ENCODE measurements around the gene ANKRD11.
"Not testable (repeated sequence)": the region's sequence is repeated elsewhere in the genome, so short reads cannot be mapped to it uniquely, and the experiment has no call there.

The ANKRD11 gene

DNA sequence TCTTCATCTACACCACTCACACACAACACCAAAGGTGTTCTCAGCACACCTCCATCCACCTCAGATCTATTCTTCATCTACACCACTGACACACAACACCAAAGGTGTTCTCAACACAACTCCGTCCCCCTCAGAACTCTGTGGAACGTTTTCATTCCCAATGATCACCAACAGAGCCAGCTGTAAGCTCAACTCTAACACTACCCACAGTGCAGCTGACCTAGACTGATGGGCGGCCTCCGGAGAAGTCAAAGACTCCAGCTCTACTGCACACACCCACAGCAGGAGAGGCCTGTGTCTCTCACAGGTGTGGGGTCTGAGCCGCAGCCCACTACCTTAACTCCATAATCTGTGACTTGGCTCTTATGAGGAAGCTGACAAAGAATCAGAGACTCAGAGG lies 50.7 kb downstream of the ANKRD11 start:
- TF ChIP-seq TAF1 (IDR thresholded peaks at IDR 0.05; ENCODE audit: low read depth, low read length) = no peak
- no peak for TF ChIP-seq POU2F2 (IDR thresholded peaks at IDR 0.05; ENCODE audit: low read depth, low read length)
- no peak for TF ChIP-seq SPI1 (IDR thresholded peaks at IDR 0.05; ENCODE audit: low read depth, low read length)
- 0 out of 2 replicates have a peak, but pooled peaks have one; percentile 16 for TF ChIP-seq POLR2A (IDR thresholded peaks at IDR 0.05; ENCODE audit: low read depth, low read length)
- no peak for TF ChIP-seq POLR2AphosphoS5 (IDR thresholded peaks at IDR 0.05; ENCODE audit: low read depth, low read length)
- TF ChIP-seq PAX5 (IDR thresholded peaks at IDR 0.05; ENCODE audit: insufficient read depth, low read length, severe bottlenecking) = no peak
- DNase-seq (ENCODE audit: insufficient read length, low spot score) (no peak), FAIRE-seq (no peak)

DNA sequence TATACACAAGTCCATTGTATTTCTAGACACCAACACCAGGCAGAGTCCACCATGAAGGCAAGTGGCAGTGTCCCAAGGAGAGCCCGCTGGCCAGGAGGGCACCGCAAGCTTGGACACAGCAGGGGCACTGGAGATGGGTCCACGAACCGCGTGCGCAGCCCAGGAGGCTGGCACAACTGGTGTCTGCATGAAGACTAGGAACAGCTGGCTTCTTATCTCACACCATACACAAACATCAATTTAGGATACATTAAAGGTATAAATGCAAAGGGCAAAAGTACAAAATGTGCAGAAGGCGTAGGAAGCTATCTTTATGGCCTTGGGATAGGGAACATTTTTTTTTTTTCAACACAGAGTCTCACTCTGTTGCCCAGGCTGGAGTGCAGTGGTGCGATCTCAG lies 52.4 kb downstream of the ANKRD11 start:
- TF ChIP-seq TAF1 (IDR thresholded peaks at IDR 0.05; ENCODE audit: low read depth, low read length) = no peak
- TF ChIP-seq SPI1 (IDR thresholded peaks at IDR 0.05; ENCODE audit: low read depth, low read length) = no peak
- no peak for TF ChIP-seq POLR2AphosphoS5 (IDR thresholded peaks at IDR 0.05; ENCODE audit: low read depth, low read length)
- no peak for TF ChIP-seq POU2F2 (IDR thresholded peaks at IDR 0.05; ENCODE audit: low read depth, low read length)
- TF ChIP-seq PAX5 (IDR thresholded peaks at IDR 0.05; ENCODE audit: insufficient read depth, low read length, severe bottlenecking) = no peak
- TF ChIP-seq POLR2A (IDR thresholded peaks at IDR 0.05; ENCODE audit: low read depth, low read length) = no peak
- no peak for FAIRE-seq
- no peak for DNase-seq (ENCODE audit: insufficient read length, low spot score)

DNA sequence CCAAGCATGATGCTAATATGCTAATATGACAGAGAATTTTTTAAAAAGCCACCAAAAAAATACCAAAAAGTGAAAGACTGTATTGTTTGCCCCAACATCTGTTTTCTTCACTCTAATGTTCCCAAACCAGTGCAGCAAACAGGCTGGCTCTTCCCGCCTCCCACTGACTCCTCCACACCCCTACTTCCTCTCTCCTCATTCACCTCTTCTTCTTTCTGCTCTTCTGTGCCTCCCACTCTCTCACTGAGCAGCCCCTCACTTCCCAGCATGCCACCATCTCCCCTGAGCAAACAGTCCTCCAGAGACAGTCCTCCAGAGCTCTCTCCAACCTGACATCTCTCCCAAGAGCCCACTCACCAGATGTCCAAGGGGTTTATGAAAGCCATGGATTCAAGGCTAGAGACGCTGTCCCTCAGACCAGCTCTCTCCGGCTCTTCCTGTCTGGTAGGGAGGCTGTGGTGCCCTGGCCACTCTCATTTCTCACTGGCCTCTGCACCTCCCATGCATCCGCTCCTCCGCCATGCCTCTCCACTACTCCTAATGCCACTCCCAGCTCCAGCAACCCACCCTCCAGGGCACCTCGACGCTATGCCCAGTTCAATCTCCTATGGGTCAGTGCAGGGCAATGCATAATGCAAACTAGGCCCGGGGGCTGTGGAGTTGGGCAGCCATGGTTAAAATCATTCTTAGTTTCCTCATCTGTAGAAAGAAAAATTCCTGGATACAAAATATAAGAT lies 52.9 kb downstream of the ANKRD11 start:
- FAIRE-seq (no peak), DNase-seq (ENCODE audit: insufficient read length, low spot score) (no peak)
- TF ChIP-seq PAX5 (IDR thresholded peaks at IDR 0.05; ENCODE audit: insufficient read depth, low read length, severe bottlenecking) (no peak), SPI1 (IDR thresholded peaks at IDR 0.05; ENCODE audit: low read depth, low read length) (0 out of 2 replicates have a peak, but pooled peaks have one; percentile 17)

DNA sequence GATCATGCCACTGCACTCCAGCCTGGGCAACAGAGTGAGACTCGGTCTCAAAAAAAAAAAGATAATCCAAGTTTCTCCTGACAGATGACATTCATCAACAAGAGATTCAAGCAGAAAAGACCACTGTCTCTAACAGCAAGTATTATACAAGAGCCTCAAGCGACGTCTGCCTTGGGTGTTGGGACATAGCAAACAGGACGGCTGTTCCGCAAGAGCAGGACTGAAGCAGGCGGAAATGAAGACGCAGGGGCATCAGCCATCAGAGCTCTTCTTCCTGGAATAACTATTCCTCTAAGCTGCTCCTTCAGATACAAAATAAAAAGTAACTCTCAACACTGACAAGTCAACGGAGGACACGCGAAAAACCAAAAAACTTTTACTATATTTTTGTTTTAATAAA lies 54.0 kb downstream of the ANKRD11 start:
- FAIRE-seq (no peak), DNase-seq (ENCODE audit: insufficient read length, low spot score) (no peak)
- no peak for TF ChIP-seq TAF1 (IDR thresholded peaks at IDR 0.05; ENCODE audit: low read depth, low read length)
- TF ChIP-seq POLR2AphosphoS5 (IDR thresholded peaks at IDR 0.05; ENCODE audit: low read depth, low read length) = no peak
- no peak for TF ChIP-seq POU2F2 (IDR thresholded peaks at IDR 0.05; ENCODE audit: low read depth, low read length)
- no peak for TF ChIP-seq POLR2A (IDR thresholded peaks at IDR 0.05; ENCODE audit: low read depth, low read length)
- TF ChIP-seq SPI1 (IDR thresholded peaks at IDR 0.05; ENCODE audit: low read depth, low read length) = no peak
- TF ChIP-seq PAX5 (IDR thresholded peaks at IDR 0.05; ENCODE audit: insufficient read depth, low read length, severe bottlenecking) = no peak

DNA sequence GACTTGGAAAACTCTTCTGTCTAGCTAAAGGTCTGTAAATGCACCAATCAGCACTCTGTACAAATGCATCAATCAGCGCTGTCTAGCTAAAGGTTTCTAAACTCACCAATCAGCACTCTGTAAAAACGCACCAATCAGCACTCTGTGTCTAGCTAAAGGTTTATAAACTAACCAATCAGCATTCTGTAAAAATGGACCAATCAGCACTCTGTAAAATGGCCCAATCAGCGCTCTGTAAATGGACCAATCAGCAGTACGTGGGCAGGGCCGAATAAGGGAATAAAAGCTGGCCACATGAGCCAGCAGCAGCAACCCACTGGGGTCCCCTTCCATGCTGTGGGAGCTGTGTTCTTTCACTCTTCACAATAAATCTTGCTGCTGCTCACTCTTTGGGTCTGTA lies 55.3 kb downstream of the ANKRD11 start:
- FAIRE-seq; DNase-seq (ENCODE audit: insufficient read length, low spot score): not testable (repeated sequence)

DNA sequence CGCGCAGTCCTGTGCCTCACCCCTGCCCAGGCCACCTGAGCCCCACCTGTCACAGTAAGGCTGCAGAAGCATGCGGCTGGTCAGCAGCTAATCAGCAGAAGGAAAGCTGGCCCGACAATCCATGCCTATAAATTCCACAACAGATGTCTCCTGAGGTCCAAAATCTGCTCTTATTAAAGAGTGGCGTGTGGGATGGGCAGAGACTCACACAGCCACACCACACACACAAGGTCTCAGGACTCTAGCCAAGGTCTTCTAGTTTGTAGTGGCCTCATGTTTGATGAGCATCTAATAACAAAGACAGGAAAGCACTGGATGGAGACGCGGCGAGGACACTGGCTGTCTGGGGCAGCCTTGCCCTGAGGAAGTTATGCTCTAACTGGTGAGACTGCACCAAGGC lies 55.9 kb downstream of the ANKRD11 start:
- TF ChIP-seq PAX5 (IDR thresholded peaks at IDR 0.05; ENCODE audit: insufficient read depth, low read length, severe bottlenecking) = no peak
- no peak for TF ChIP-seq POLR2AphosphoS5 (IDR thresholded peaks at IDR 0.05; ENCODE audit: low read depth, low read length)
- TF ChIP-seq POU2F2 (IDR thresholded peaks at IDR 0.05; ENCODE audit: low read depth, low read length) = no peak
- no peak for TF ChIP-seq SPI1 (IDR thresholded peaks at IDR 0.05; ENCODE audit: low read depth, low read length)
- TF ChIP-seq TAF1 (IDR thresholded peaks at IDR 0.05; ENCODE audit: low read depth, low read length) = no peak
- no peak for TF ChIP-seq POLR2A (IDR thresholded peaks at IDR 0.05; ENCODE audit: low read depth, low read length)
- no peak for FAIRE-seq
- no peak for DNase-seq (ENCODE audit: insufficient read length, low spot score)

DNA sequence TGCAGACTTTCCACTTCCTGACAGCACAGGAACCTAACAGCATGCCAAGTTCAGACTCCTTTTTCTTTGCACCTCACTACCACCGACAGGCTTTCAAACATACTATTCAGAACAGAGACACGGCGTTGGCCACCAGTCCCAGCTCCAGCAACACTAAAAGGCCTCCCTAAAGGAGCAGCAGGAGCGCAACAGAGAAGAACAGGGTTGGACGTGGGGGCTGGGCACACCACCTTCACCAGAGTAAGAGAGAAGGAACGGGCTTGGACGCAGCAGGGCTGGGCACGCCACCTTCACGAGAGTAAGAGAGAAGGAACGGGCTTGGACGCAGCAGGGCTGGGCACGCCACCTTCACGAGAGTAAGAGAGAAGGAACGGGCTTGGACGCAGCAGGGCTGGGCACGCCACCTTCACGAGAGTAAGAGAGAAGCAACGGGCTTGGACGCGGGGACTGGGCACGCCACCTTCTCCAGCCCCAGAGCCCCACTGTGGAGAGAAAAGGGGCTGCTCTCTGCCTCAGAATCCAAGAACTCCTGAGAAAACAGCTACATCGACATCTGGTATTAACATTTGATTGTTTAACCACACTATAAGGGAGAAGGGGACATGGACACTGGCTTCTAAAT lies 56.9 kb downstream of the ANKRD11 start:
- FAIRE-seq; DNase-seq (ENCODE audit: insufficient read length, low spot score): not testable (repeated sequence)

DNA sequence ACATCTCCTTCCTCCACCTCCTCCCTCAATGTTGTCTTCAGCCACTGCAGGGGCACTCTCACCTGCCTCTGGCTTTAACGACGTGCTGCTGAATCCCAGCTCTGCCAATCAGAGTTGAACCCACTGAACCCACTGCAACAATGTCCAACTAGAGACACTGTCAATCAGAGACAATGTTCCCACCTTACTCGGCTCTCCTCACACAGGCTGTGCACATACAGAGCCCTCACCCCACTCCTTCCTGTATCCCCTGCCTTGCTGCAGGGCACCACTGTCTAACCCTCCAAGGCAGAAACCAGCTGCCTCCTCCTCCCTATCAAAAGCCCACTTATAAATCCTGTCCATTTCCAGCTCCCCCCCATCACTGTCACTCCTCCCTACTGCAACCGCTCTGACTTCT lies 58.7 kb downstream of the ANKRD11 start:
- TF ChIP-seq PAX5 (IDR thresholded peaks at IDR 0.05; ENCODE audit: insufficient read depth, low read length, severe bottlenecking) (no peak), POLR2AphosphoS5 (IDR thresholded peaks at IDR 0.05; ENCODE audit: low read depth, low read length) (no peak), POU2F2 (IDR thresholded peaks at IDR 0.05; ENCODE audit: low read depth, low read length) (no peak), TAF1 (IDR thresholded peaks at IDR 0.05; ENCODE audit: low read depth, low read length) (no peak), SPI1 (IDR thresholded peaks at IDR 0.05; ENCODE audit: low read depth, low read length) (no peak), POLR2A (IDR thresholded peaks at IDR 0.05; ENCODE audit: low read depth, low read length) (no peak)
- no peak for FAIRE-seq
- no peak for DNase-seq (ENCODE audit: insufficient read length, low spot score)

DNA sequence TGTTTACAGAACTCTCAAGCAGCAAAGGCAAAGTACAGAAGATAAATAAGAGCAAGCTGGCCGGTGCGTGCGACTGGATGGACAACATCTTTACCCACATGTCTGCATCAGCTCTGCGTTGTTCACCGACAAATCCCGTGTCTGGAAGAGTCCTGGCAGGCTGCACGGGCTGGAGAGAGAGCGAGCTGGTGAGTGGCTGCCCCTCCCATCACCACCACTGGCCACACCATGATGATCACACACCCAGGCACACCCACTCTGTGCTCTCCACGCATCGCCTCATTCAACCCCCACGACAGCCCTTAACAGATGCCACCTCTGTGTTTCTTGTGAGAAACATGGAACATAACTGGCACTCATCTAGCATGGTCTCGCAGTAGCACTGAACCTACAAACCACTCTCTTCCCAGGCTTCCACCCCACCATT lies 59.2 kb downstream of the ANKRD11 start:
- DNase-seq (ENCODE audit: insufficient read length, low spot score) (no peak), FAIRE-seq (no peak)
- TF ChIP-seq POLR2AphosphoS5 (IDR thresholded peaks at IDR 0.05; ENCODE audit: low read depth, low read length) (0 out of 2 replicates have a peak, but pooled peaks have one; percentile 31), POU2F2 (IDR thresholded peaks at IDR 0.05; ENCODE audit: low read depth, low read length) (no peak)

DNA sequence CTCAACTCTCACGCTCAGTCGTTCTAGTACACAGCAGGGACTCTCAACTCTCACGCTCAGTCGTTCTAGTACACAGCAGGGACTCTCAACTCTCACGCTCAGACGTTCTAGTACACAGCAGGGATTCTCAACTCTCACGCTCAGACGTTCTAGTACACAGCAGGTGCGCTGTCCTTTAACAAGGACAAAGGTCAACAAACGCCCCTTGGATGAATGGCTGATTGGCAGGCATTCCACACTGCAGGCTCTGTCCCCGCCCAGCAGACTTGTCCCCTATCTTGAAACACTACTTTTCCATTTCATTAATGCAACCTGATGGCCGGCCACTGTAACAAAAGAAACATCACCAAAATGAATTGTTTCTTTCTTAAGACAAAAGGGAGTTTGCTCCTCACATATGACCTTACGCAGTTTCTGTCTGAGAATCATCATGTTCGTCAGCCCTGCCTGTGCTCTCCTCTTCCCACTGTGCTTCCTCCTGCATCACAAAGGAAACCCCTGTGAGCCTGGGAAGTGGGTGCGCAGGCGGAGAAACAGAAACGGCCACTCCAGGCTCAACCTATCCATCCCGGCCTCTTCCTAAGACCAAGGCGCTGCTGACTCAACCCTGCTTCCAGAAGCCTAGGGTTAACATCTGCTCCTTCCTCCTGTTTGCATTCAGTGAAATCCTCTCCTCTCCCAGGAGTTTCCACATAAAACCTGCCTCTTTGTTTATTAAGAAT lies 59.8 kb downstream of the ANKRD11 start:
- DNase-seq (ENCODE audit: insufficient read length, low spot score) = no peak
- no peak for FAIRE-seq
- no peak; the same call in 1 of the 2 replicates for TF ChIP-seq POLR2A (IDR thresholded peaks at IDR 0.05; ENCODE audit: low read depth, low read length)
- no peak for TF ChIP-seq PAX5 (IDR thresholded peaks at IDR 0.05; ENCODE audit: insufficient read depth, low read length, severe bottlenecking)
- no peak for TF ChIP-seq TAF1 (IDR thresholded peaks at IDR 0.05; ENCODE audit: low read depth, low read length)
- TF ChIP-seq POU2F2 (IDR thresholded peaks at IDR 0.05; ENCODE audit: low read depth, low read length) = no peak
- TF ChIP-seq SPI1 (IDR thresholded peaks at IDR 0.05; ENCODE audit: low read depth, low read length) = no peak
- TF ChIP-seq POLR2AphosphoS5 (IDR thresholded peaks at IDR 0.05; ENCODE audit: low read depth, low read length) = no peak

DNA sequence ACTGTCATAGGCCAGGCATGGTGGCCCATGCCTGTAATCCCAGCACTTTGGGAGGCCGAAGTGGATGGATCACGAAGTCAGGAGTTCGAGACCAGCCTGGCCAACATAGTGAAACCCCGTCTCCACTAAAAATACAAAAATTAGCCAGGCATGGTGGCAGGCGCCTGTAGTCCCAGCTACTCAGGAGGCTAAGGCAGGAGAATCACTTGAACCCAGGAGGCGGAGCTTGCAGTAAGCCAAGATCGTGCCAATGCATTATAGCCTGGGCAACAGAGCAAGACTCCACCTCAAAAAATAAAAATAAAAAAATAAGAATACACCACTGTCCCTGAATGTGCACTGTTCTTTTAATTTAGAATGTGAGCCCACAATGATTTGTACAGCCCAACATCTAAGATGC lies 61.8 kb downstream of the ANKRD11 start:
- not testable (repeated sequence) for FAIRE-seq; DNase-seq (ENCODE audit: insufficient read length, low spot score)
